Loucy (cell line): ENCODE measurements around the gene TMED6.

Experiments
- EZH2phosphoT487 ChIP-seq: fragments of 200-600 bp; IDR thresholded peaks from 2 replicates; pipeline ENCODE4 v1.6.1; 2018; ENCODE audit warnings: antibody characterized with exemption, mild to moderate bottlenecking, moderate library complexity, borderline replicate concordance
- TF ChIP-seq, protein P1 (sequence below): fragments of 200-600 bp; sonication (generic); conservative IDR thresholded peaks from 2 replicates; pipeline ENCODE4 v1.5.1; 2014; ENCODE audit warnings: mild to moderate bottlenecking, antibody characterized with exemption, low read length

DNA sequence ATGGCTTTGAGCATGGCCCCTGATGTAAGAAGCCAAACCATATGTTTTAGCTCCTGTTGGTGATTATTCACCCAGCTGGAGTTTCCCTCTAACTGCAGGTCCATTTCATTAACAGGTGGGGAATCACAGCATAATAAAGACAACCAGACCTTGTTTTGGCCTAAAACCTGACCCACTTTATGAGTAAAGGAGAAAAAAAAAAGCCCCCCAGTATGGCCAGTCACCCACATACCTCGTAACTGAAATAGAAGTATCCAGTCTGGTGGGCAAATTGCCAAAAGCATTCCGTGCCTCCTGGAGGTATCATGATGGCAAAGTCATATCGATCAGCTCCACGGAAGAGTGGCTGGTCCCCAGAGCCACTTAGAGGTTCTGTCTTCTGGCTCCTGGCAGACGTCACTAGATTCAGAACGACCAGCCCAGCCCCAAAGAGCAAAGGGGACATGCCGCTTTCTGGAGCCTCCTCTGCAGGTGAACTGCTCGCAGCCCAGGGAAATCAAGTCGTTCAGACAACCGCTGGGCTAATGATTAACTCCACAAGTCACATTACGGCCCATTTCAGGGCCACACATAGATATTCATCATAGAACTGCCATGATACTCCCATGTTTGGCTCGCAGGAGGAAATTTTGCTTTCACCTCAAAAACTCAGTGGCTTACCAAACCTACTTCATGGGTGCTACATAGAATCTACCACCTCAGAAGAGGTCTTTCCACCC lies at the start of gene TMED6:
- TF ChIP-seq, protein P1, sequence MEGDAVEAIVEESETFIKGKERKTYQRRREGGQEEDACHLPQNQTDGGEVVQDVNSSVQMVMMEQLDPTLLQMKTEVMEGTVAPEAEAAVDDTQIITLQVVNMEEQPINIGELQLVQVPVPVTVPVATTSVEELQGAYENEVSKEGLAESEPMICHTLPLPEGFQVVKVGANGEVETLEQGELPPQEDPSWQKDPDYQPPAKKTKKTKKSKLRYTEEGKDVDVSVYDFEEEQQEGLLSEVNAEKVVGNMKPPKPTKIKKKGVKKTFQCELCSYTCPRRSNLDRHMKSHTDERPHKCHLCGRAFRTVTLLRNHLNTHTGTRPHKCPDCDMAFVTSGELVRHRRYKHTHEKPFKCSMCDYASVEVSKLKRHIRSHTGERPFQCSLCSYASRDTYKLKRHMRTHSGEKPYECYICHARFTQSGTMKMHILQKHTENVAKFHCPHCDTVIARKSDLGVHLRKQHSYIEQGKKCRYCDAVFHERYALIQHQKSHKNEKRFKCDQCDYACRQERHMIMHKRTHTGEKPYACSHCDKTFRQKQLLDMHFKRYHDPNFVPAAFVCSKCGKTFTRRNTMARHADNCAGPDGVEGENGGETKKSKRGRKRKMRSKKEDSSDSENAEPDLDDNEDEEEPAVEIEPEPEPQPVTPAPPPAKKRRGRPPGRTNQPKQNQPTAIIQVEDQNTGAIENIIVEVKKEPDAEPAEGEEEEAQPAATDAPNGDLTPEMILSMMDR: no peak
- TF ChIP-seq EZH2phosphoT487: no peak
